Loucy (cell line): ENCODE results near the gene EPHB3.
A peak's percentile ranks its signal among the peaks of the same experiment; 100 is the strongest.

Experiments used
- H2AFZ ChIP-seq: fragments of 200-600 bp; sonication (generic); 2 replicates; pipeline ENCODE4 v1.6.0; 2016; ENCODE audit warnings: antibody characterized with exemption, mild to moderate bottlenecking, low read length, moderate library complexity
- H3F3A ChIP-seq: fragments of 200-600 bp; 2 replicates; pipeline ENCODE4 v1.6.0; 2016; ENCODE audit warnings: antibody characterized with exemption, low read depth, mild to moderate bottlenecking
- H3K27me3 ChIP-seq: fragments of 200-600 bp; sonication (generic); 2 replicates; pipeline ENCODE4 v1.6.1; 2014; ENCODE audit warnings: low read length, mild to moderate bottlenecking; ENCODE audit not compliant: insufficient read depth, poor library complexity, severe bottlenecking
- H3K36me3 ChIP-seq: fragments of 200-600 bp; sonication (generic); 2 replicates; pipeline ENCODE4 v1.6.1; 2016; ENCODE audit warnings: low read length; ENCODE audit not compliant: insufficient read depth
- H3K4me1 ChIP-seq: fragments of 200-600 bp; sonication (generic); 2 replicates; pipeline ENCODE4 v1.5.1; 2014; ENCODE audit warnings: low read length, mild to moderate bottlenecking; ENCODE audit not compliant: insufficient read depth, poor library complexity, severe bottlenecking
- H3K4me2 ChIP-seq: fragments of 200-600 bp; sonication (generic); 2 replicates; pipeline ENCODE4 v1.6.0; 2014; ENCODE audit warnings: antibody characterized with exemption, low read length, low read depth, mild to moderate bottlenecking; ENCODE audit not compliant: poor library complexity, severe bottlenecking
- H3K4me3 ChIP-seq: fragments of 200-600 bp; sonication (generic); 2 replicates; pipeline ENCODE4 v1.5.1; 2014; ENCODE audit warnings: low read length, mild to moderate bottlenecking, mixed read lengths; ENCODE audit not compliant: poor library complexity, severe bottlenecking
- H3K79me2 ChIP-seq: fragments of 200-600 bp; sonication (generic); 2 replicates; pipeline ENCODE4 v1.6.1; 2014; ENCODE audit warnings: low read length; ENCODE audit not compliant: insufficient read depth
- H3K9ac ChIP-seq: fragments of 200-600 bp; sonication (generic); 2 replicates; pipeline ENCODE4 v1.6.0; 2014; ENCODE audit warnings: mild to moderate bottlenecking, low read depth, low read length, moderate library complexity; ENCODE audit not compliant: poor library complexity, severe bottlenecking
- H3K9me2 ChIP-seq: fragments of 200-600 bp; sonication (generic); replicated peaks from 2 replicates; pipeline ENCODE4 v1.6.1; 2016; ENCODE audit warnings: low read depth, low read length, mixed read lengths
- H3K9me3 ChIP-seq: fragments of 200-600 bp; sonication (generic); 2 replicates; pipeline ENCODE4 v1.6.1; 2014; ENCODE audit warnings: mild to moderate bottlenecking, antibody characterized with exemption, low read length, low read depth; ENCODE audit not compliant: insufficient read depth
- H4K20me1 ChIP-seq: fragments of 200-600 bp; sonication (generic); 2 replicates; pipeline ENCODE4 v1.6.0; 2014; ENCODE audit warnings: antibody characterized with exemption, low read length, mild to moderate bottlenecking; ENCODE audit not compliant: insufficient read depth, poor library complexity, severe bottlenecking
- CTCF ChIP-seq: fragments of 200-600 bp; sonication (generic); conservative IDR thresholded peaks from 2 replicates; pipeline ENCODE4 v1.5.1; 2014; ENCODE audit warnings: mild to moderate bottlenecking, antibody characterized with exemption, low read length
- EZH2phosphoT487 ChIP-seq: fragments of 200-600 bp; IDR thresholded peaks from 2 replicates; pipeline ENCODE4 v1.6.1; 2018; ENCODE audit warnings: antibody characterized with exemption, mild to moderate bottlenecking, moderate library complexity, borderline replicate concordance

EPHB3 gene

DNA sequence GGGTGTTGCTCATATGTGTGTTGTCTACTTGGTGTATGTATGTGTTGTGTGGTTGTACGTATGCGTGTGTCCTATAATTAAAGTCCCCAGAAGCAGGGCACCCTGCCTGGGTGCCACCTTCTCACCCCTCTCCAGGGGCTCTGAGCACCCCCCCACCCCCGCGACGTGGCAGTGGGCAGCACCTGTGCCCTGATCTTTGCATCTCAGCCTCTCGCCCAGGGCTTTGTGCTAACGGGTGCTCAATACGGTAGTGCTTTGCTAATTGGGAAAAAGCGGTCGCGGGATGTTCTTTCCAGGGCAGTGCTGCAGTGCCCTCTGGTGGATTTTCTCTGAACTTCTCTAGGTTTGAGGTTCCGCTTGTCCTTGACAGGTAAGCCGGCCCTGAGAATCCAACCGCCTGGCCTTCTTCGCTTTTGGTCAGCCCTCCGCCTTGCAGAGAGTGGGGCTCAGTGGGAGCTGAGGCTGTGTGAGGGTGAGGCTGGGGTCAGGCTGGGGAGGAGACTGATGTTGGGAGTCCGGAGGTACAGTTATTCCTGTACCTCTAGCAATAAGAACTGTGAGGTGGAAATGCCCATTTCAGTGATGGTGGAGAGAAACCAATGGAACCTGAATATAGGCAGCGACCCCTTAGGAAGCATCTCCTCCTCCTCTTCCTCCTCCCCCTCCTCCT, 17.6 kb upstream of the EPHB3 start:
- Histone ChIP-seq H3K9ac (no peak overlapping the region), H3K79me2 (no peaks in the 10 kb centered on the region), H3K4me2 (peak overlapping the region; percentile 44), H3K9me3 (no peaks in the 10 kb centered on the region), H3K4me1 (no peaks in the 10 kb centered on the region), H3F3A (no peaks in the 10 kb centered on the region), H3K27me3 (no peaks in the 10 kb centered on the region), H2AFZ (peak overlapping the region; percentile 67), H4K20me1 (no peaks in the 10 kb centered on the region), H3K36me3 (no peaks in the 10 kb centered on the region), H3K9me2 (no peaks in the 10 kb centered on the region), H3K4me3 (peak overlapping the region; percentile 33)
- TF ChIP-seq EZH2phosphoT487 = no peak
- TF ChIP-seq CTCF = peak; percentile 77

- no peak overlapping the region for H3K4me3 ChIP-seq
- no peaks in the 10 kb centered on the region for H3K79me2 ChIP-seq
- H3K9me3 ChIP-seq = no peaks in the 10 kb centered on the region
- H3K9me2 ChIP-seq = no peaks in the 10 kb centered on the region
- H3K4me1 ChIP-seq = no peaks in the 10 kb centered on the region
- no peaks in the 10 kb centered on the region for H3F3A ChIP-seq
- no peaks in the 10 kb centered on the region for H3K36me3 ChIP-seq
- H2AFZ ChIP-seq = no peak overlapping the region
- no peaks in the 10 kb centered on the region for H3K27me3 ChIP-seq
- no peak for TF ChIP-seq EZH2phosphoT487
- TF ChIP-seq CTCF = no peak
- no peaks in the 10 kb centered on the region for H4K20me1 ChIP-seq
- H3K9ac ChIP-seq = no peak overlapping the region
- no peak overlapping the region for H3K4me2 ChIP-seq
Observed at GRCh38 chr3:184544513-184544861, 17.1 kb upstream of the EPHB3 start.

- Histone ChIP-seq H3F3A (no peaks in the 10 kb centered on the region), H2AFZ (no peak overlapping the region), H3K9me2 (no peaks in the 10 kb centered on the region), H3K9me3 (no peaks in the 10 kb centered on the region), H3K4me3 (no peak overlapping the region), H3K79me2 (no peaks in the 10 kb centered on the region), H3K27me3 (no peaks in the 10 kb centered on the region), H3K9ac (no peak overlapping the region), H3K4me1 (no peaks in the 10 kb centered on the region), H3K36me3 (no peaks in the 10 kb centered on the region), H3K4me2 (no peak overlapping the region), H4K20me1 (no peaks in the 10 kb centered on the region)
- no peak for TF ChIP-seq CTCF
- TF ChIP-seq EZH2phosphoT487 = no peak
Observed at GRCh38 chr3:184545769-184546168, 15.8 kb upstream of the EPHB3 start.
